ENCODE results near the gene NGFR.

DNA sequence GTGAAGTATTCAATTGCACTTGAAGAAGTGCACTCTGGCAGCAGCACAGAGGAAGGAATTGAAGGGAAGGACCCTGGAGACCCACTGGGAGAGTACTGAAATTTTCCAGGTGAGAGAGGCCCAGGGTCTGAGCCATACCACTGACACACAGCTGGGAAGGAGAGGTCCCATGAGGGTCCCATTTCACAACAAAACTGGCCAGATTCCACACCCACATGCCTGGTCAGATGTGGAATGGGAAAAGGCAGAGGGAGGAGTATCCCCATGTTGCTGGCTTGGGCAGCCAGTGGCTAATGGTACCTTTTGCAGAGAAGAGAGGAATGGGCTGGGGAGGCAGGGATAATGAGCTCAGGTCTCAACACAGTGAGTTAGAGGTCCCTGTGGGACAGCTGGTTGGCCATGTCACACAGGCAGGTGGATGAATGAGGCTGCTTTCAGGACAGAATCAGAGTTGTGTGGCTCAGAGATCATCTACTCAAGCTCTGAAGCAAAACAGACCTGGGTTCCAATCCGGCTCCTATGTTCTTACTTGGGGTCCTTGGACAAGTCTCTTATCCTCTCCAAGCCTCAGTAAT is 26.2 kb upstream of the NGFR start:
- TF ChIP-seq SUZ12 (IDR thresholded peaks at IDR 0.05; ENCODE audit: extremely low read depth, insufficient read depth, insufficient read length) (no peak), ZNF274 (IDR thresholded peaks at IDR 0.05; ENCODE audit: low read depth, low read length) (no peak), YY1 (IDR thresholded peaks at IDR 0.05; ENCODE audit: insufficient read depth, insufficient read length) (no peak)

Measured in NT2/D1 (cell line).